GM12865 (cell line): ENCODE data around the gene YPEL2.

Source experiments
- DNase-seq: peaks from one replicate; pipeline ENCODE4 v3.0.0; 2010; ENCODE audit warnings: low read depth
- H3K4me3 ChIP-seq: 2 replicates; pipeline ENCODE4 v1.5.1; 2011; ENCODE audit warnings: mild to moderate bottlenecking, low read depth, low read length, control low read depth
- TF ChIP-seq, protein P1 (sequence below): IDR thresholded peaks from 2 replicates; pipeline ENCODE4 v1.5.1; 2011; ENCODE audit warnings: low read length, control low read depth, low read depth, inconsistent platforms; ENCODE audit not compliant: insufficient read depth; ENCODE audit errors: missing control alignments

YPEL2 gene

DNA sequence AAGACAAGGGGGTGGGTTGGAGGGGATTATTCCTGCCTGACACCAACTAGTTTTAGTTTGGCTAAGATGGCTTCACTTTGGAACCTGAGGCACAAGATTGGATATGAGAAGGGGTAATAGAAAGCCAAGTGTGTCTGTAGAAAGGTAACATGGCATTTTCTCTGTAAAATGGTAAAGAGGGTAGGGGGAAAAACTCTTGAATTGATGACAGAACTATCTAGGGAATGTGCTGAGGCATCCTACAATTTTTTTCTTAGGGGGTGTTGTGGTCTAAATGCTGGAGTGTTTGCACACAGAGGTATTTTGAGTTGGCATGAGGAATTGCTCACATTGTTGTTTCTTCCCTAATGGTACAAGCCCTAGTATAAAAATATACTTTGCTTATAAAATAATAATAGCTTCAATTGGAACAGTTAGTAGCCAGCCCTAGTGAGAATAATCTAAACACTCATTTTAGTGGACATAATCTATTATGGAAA, 25.8 kb downstream of the YPEL2 start:
- no peak for DNase-seq
- no peak overlapping the region for H3K4me3 ChIP-seq
- TF ChIP-seq, protein P1, sequence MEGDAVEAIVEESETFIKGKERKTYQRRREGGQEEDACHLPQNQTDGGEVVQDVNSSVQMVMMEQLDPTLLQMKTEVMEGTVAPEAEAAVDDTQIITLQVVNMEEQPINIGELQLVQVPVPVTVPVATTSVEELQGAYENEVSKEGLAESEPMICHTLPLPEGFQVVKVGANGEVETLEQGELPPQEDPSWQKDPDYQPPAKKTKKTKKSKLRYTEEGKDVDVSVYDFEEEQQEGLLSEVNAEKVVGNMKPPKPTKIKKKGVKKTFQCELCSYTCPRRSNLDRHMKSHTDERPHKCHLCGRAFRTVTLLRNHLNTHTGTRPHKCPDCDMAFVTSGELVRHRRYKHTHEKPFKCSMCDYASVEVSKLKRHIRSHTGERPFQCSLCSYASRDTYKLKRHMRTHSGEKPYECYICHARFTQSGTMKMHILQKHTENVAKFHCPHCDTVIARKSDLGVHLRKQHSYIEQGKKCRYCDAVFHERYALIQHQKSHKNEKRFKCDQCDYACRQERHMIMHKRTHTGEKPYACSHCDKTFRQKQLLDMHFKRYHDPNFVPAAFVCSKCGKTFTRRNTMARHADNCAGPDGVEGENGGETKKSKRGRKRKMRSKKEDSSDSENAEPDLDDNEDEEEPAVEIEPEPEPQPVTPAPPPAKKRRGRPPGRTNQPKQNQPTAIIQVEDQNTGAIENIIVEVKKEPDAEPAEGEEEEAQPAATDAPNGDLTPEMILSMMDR, result no peak

DNA sequence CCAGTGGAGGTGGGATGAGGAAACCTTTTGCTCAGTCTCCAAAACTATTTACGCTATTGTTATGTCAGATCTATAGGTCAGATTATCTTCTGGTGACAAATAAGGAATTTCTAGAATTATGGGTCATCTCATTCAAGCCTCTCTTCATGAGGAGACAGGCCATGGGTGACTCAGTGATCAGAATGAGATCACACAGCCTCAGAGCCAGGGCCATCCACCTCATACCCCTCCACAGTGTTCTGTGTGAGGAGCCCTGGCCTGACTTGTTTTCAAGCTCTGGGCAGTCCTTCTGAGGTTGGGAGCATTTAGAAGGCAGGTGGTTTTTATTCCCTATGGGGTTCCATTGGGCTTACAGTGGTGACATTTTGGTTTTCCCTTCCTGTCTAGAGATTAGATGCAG, 26.5 kb downstream of the YPEL2 start:
- DNase-seq, result no peak
- TF ChIP-seq, protein P1, result no peak
- no peak overlapping the region for H3K4me3 ChIP-seq

DNA sequence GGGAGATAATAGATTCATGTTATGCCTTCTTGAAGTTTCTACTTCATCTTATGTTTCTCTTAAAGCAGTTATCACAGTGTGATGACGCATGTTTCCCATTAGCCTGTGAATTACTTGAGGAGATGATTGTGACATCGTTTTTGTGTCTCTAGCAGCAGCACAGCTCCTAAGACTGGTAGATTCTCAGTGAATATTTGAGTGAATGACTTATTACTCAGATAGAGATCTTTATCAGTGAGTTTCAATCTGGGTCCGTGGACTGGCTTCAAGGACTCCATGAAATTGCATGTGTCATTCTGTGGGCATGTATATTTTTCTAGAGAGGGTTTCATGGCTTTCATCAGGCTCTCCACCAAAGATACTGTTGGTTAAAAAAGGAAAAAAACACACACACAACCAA, 29.9 kb downstream of the YPEL2 start:
- TF ChIP-seq, protein P1, result no peak
- H3K4me3 ChIP-seq, result no peak overlapping the region
- no peak for DNase-seq

DNA sequence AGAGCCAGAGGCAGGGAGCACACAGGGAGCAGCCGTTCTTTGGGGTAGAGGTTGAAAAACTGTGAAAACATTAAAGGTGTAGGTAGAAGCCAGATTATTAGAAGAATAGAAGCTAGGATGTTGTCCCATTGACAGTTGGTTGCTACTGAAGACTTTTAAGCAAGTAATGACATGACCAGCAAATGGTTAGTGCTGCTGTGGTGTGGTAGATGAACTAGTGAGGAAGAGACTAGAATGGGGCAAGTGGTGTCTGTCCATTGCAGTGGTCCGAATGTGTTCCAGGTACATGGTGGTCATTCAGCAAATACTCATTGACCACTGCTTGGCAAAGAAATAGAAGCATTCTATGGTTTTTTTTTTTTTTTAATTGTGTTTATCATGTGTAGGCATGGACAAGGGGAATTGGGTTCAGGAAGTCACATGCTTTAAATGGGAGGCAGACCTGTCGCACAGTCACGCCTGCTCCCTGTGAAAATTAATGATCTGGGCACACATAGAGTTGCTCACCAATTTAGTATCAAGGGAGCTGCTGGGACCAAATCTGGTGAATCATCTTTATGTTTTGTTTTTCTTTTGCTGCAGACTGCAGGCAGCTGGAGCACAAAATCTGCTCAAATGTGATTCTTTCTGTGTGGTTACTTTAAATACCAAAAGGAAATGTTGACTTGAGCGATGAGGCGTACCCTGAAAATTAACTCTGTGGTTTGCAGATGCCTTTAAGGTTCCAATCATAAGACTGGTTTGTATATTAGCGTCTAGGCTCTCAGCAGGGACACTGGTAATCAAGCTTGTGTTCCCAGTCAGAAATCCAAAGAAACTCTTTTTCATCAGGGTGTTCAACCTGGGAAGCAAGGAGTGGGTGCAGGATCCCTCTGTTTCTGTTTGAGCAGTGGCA, 30.7 kb downstream of the YPEL2 start:
- TF ChIP-seq, protein P1, result no peak
- peak; percentile 82 for DNase-seq
- H3K4me3 ChIP-seq, result peak overlapping the region; percentile 27

DNA sequence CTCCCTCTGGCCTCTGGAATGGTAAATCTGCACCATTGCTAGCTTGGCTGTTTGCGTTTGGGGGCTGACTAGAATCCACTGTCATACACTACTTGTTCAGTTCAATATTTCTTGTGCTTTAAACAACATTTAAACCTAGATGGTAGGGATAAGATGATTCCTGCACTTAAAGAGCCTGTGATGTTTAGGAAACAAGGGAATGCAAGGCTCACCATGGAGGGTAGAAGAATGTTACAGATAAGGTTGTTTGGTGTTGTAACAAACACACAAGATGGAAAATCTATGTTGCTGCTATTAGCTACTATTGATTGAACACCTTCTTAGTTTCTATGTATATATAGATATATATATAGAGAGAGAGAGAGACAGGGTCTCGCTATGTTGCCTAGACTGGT, 31.4 kb downstream of the YPEL2 start:
- peak overlapping the region; percentile 27 for H3K4me3 ChIP-seq
- no peak for DNase-seq
- TF ChIP-seq, protein P1, result no peak

DNA sequence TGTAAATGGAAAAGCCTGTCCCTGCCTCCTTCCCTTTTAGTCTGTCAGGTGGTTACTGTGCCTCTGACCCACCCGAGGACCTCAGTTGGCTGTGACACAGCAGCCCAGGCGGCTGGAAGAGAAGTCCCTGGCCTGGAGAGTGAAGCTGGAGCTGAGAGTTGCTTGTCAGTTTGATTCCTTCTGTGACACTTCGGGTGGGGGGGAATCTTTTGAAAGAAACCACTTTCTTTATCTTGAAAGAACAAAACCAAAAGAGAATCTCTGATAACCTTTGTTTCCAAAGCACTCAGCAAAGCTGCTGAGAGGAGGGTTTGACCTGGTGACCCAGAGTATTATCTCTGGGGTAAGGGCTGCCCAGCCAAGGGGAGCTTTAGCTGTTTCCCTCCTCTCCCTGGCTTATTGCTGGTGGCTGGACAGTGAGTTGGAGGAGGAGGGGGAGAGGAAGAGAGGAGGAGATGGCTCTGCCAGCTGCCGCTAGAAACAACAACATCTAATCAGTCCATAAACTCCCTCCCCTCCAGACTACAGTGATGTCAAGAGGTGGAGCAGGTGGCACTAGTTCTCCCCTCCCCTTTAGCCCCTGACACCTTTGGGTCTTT, 34.0 kb downstream of the YPEL2 start:
- TF ChIP-seq, protein P1, result no peak
- peak; percentile 30 for DNase-seq
- H3K4me3 ChIP-seq, result no peak overlapping the region
